Stomach (tissue), 4 donors: ENCODE results near the gene PRKN.

Source experiments
- EP300 ChIP-seq: sonication (generic); formaldehyde crosslinking; IDR thresholded peaks from one replicate; pipeline ENCODE4 v1.6.1; 2017; ENCODE audit warnings: antibody characterized with exemption
- POLR2A ChIP-seq, 4 donors: fragments of 450-650 bp; IDR thresholded peaks; one replicate each; pipeline ENCODE4 v1.6.1; 2016; ENCODE audit warnings: antibody characterized with exemption in 4 of 4, control low read depth in 2 of 4, mild to moderate bottlenecking in 1 of 4, moderate library complexity in 1 of 4
- POLR2AphosphoS5 ChIP-seq, 3 donors: sonication (generic); formaldehyde crosslinking; IDR thresholded peaks; one replicate each; pipeline ENCODE4 v1.6.1; 2016; ENCODE audit warnings: antibody characterized with exemption in 3 of 3
- TF ChIP-seq, protein P1 (sequence below), 7 experiments: fragments of 450-650 bp in 4 of 7; fragments of 200-600 bp in 3 of 7; sonication (generic) in 3 of 7; IDR thresholded peaks; one replicate each; pipeline ENCODE4 v1.5.1; 2016 to 2019; ENCODE audit warnings: antibody characterized with exemption in 7 of 7, control low read depth in 2 of 7, mild to moderate bottlenecking in 1 of 7

DNA sequence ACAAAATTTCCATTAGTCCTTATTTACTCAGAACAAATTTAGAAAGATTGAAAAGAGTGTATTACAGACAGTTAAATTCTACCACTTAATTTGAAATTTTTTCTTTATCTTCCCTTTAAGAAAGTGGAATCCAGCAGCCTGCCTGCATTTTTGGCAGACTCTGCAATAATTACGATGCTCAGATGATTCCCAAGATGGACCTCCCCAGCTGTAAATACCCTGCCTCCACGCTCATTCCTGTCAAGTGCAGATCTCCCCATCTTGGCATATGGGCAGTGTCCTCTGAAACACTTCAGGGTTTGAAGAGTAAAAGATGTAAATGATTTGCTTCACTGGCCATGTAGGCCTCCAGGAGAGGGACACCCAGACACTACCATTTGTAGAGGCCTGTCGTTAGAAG lies 471.2 kb downstream of the PRKN start:
- TF ChIP-seq, protein P1, sequence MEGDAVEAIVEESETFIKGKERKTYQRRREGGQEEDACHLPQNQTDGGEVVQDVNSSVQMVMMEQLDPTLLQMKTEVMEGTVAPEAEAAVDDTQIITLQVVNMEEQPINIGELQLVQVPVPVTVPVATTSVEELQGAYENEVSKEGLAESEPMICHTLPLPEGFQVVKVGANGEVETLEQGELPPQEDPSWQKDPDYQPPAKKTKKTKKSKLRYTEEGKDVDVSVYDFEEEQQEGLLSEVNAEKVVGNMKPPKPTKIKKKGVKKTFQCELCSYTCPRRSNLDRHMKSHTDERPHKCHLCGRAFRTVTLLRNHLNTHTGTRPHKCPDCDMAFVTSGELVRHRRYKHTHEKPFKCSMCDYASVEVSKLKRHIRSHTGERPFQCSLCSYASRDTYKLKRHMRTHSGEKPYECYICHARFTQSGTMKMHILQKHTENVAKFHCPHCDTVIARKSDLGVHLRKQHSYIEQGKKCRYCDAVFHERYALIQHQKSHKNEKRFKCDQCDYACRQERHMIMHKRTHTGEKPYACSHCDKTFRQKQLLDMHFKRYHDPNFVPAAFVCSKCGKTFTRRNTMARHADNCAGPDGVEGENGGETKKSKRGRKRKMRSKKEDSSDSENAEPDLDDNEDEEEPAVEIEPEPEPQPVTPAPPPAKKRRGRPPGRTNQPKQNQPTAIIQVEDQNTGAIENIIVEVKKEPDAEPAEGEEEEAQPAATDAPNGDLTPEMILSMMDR (IDR thresholded peaks at IDR 0.05), result no peak
- TF ChIP-seq POLR2A (IDR thresholded peaks at IDR 0.05), result no peak
- TF ChIP-seq POLR2AphosphoS5 (IDR thresholded peaks at IDR 0.05), result no peak
- no peak for TF ChIP-seq EP300
